ENCODE measurements around the gene PKP3. TPM values are rescaled to one million over a fixed set of nuclear protein-coding genes. Genes with fewer than 3 reads are reported as not detected.

The PKP3 gene
- polyA plus RNA-seq, 1 of the 3 experiments (the other 2 are of a cell fraction) = 1.4 TPM

GRCh38 chr11:417652-418342 lies 23.8 kb downstream of the PKP3 start:
- H3K4me1 ChIP-seq (ENCODE audit: control insufficient read depth in 1 of 2, insufficient read depth in 2 of 2, low read depth in 1 of 2, low read length in 1 of 2) = peaks cover 0 to 7% of the 10 kb centered on the region in 2 experiments; a peak in 1 of 4 replicates
- ChIA-PET POLR2A (no interaction called here), CTCF (no interaction called here)
- H3K4me2 ChIP-seq = no peak overlapping the region
- H4K20me1 ChIP-seq (ENCODE audit: insufficient read depth) = no peaks in the 10 kb centered on the region
- no peak overlapping the region for H3K4me3 ChIP-seq (ENCODE audit: low read depth in 2 of 2, low read length in 1 of 2)
- no peak for TF ChIP-seq POLR2AphosphoS5 (IDR thresholded peaks at IDR 0.05; ENCODE audit: low read depth, low read length)
- no peak for TF ChIP-seq NFIC (IDR thresholded peaks at IDR 0.05; ENCODE audit: borderline replicate concordance)
- TF ChIP-seq MAX (IDR thresholded peaks at IDR 0.05; ENCODE audit: low read depth) = no peak
- TF ChIP-seq TEAD4 (IDR thresholded peaks at IDR 0.05; ENCODE audit: borderline replicate concordance, insufficient read depth) = no peak
- no peak for TF ChIP-seq REST (IDR thresholded peaks at IDR 0.05; ENCODE audit: low read depth, low read length)
- TF ChIP-seq, protein P1, sequence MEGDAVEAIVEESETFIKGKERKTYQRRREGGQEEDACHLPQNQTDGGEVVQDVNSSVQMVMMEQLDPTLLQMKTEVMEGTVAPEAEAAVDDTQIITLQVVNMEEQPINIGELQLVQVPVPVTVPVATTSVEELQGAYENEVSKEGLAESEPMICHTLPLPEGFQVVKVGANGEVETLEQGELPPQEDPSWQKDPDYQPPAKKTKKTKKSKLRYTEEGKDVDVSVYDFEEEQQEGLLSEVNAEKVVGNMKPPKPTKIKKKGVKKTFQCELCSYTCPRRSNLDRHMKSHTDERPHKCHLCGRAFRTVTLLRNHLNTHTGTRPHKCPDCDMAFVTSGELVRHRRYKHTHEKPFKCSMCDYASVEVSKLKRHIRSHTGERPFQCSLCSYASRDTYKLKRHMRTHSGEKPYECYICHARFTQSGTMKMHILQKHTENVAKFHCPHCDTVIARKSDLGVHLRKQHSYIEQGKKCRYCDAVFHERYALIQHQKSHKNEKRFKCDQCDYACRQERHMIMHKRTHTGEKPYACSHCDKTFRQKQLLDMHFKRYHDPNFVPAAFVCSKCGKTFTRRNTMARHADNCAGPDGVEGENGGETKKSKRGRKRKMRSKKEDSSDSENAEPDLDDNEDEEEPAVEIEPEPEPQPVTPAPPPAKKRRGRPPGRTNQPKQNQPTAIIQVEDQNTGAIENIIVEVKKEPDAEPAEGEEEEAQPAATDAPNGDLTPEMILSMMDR (IDR thresholded peaks at IDR 0.05) = no peak
- TF ChIP-seq RXRA (IDR thresholded peaks at IDR 0.05; ENCODE audit: borderline replicate concordance, low read depth) = no peak
- no peak for TF ChIP-seq FOXJ3 (CRISPR knock-in tag; IDR thresholded peaks at IDR 0.05)
- TF ChIP-seq FOSL2 (IDR thresholded peaks at IDR 0.05; ENCODE audit: borderline replicate concordance, low read depth) = no peak
- TF ChIP-seq, protein P2, sequence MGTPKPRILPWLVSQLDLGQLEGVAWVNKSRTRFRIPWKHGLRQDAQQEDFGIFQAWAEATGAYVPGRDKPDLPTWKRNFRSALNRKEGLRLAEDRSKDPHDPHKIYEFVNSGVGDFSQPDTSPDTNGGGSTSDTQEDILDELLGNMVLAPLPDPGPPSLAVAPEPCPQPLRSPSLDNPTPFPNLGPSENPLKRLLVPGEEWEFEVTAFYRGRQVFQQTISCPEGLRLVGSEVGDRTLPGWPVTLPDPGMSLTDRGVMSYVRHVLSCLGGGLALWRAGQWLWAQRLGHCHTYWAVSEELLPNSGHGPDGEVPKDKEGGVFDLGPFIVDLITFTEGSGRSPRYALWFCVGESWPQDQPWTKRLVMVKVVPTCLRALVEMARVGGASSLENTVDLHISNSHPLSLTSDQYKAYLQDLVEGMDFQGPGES (IDR thresholded peaks at IDR 0.05; ENCODE audit: low read depth, low read length) = no peak
- TF ChIP-seq RCOR1 (IDR thresholded peaks at IDR 0.05; ENCODE audit: low read length) = no peak
- TF ChIP-seq JUND (IDR thresholded peaks at IDR 0.05) = no peak
- TF ChIP-seq, protein P3, sequence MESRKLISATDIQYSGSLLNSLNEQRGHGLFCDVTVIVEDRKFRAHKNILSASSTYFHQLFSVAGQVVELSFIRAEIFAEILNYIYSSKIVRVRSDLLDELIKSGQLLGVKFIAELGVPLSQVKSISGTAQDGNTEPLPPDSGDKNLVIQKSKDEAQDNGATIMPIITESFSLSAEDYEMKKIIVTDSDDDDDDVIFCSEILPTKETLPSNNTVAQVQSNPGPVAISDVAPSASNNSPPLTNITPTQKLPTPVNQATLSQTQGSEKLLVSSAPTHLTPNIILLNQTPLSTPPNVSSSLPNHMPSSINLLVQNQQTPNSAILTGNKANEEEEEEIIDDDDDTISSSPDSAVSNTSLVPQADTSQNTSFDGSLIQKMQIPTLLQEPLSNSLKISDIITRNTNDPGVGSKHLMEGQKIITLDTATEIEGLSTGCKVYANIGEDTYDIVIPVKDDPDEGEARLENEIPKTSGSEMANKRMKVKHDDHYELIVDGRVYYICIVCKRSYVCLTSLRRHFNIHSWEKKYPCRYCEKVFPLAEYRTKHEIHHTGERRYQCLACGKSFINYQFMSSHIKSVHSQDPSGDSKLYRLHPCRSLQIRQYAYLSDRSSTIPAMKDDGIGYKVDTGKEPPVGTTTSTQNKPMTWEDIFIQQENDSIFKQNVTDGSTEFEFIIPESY (IDR thresholded peaks at IDR 0.05; ENCODE audit: borderline replicate concordance, low read depth) = no peak
- no peak for TF ChIP-seq RFX5 (IDR thresholded peaks at IDR 0.05; ENCODE audit: low read length)
- TF ChIP-seq GABPA (IDR thresholded peaks at IDR 0.05; ENCODE audit: low read depth) = no peak
- H3K27ac ChIP-seq (ENCODE audit: low read depth in 2 of 2, low read length in 1 of 2) = no peak overlapping the region
- no peak overlapping the region for H2AFZ ChIP-seq (ENCODE audit: low read depth)
- 17% methylated on average over 12 of the region's 19 CpGs for WGBS (ENCODE audit: low lambda C conversion rate)
- DNase-seq = no peak
- no peaks in the 10 kb centered on the region for H3K79me2 ChIP-seq (ENCODE audit: insufficient read depth)
- H3K9me3 ChIP-seq = no peaks in the 10 kb centered on the region
- H3F3A ChIP-seq (replicated peaks; ENCODE audit: insufficient read depth) = no peaks in the 10 kb centered on the region
- no peaks in the 10 kb centered on the region for H3K9me2 ChIP-seq
- H3K36me3 ChIP-seq (replicated peaks in 1 of 2; ENCODE audit: control insufficient read depth in 1 of 2, insufficient read depth in 2 of 2, low read length in 1 of 2) = no peaks in the 10 kb centered on the region
- peaks cover 33% of the 10 kb centered on the region for H3K27me3 ChIP-seq (ENCODE audit: insufficient read depth)
- H3K9ac ChIP-seq = no peak overlapping the region
